OCI-LY3 (cell line): ENCODE measurements around the gene CST5.
"Not testable (repeated sequence)": the region's sequence is repeated elsewhere in the genome, so short reads cannot be mapped to it uniquely, and the experiment has no call there.

ENCODE experiments used
- H2AFZ ChIP-seq: fragments of 200-600, 300-600 bp; shearing (Covaris generic); 2 replicates; pipeline ENCODE4 v1.6.0; 2014; ENCODE audit warnings: antibody characterized with exemption, low read depth, low read length
- H3K27ac ChIP-seq: fragments of 200-600, 300-600 bp; sonication (generic); 2 replicates; pipeline ENCODE4 v1.5.1; 2014; ENCODE audit warnings: mild to moderate bottlenecking, low read length, moderate library complexity, mixed read lengths
- H3K27me3 ChIP-seq: fragments of 200-600, 300-600 bp; sonication (generic); 2 replicates; pipeline ENCODE4 v1.6.1; 2014; ENCODE audit warnings: low read depth, low read length, mixed read lengths
- H3K36me3 ChIP-seq: fragments of 200-600, 300-600 bp; sonication (generic); replicated peaks from 2 replicates; pipeline ENCODE3; 2014; ENCODE audit warnings: low read depth, low read length, mixed read lengths
- H3K4me1 ChIP-seq: fragments of 300-600, 200-600 bp; sonication (generic); 2 replicates; pipeline ENCODE4 v1.6.1; 2014; ENCODE audit warnings: low read length, mixed read lengths
- H3K4me2 ChIP-seq: fragments of 200-600, 300-600 bp; sonication (generic); 2 replicates; pipeline ENCODE4 v1.6.1; 2014; ENCODE audit warnings: low read length, mixed read lengths
- H3K4me3 ChIP-seq: fragments of 300-600, 200-600 bp; sonication (generic); 2 replicates; pipeline ENCODE4 v1.5.1; 2014; ENCODE audit warnings: antibody characterized with exemption, mild to moderate bottlenecking, low read length, moderate library complexity
- H3K79me2 ChIP-seq: fragments of 300-600, 200-600 bp; shearing (Covaris generic); 2 replicates; pipeline ENCODE4 v1.6.1; 2014; ENCODE audit warnings: mild to moderate bottlenecking, low read length, mixed read lengths
- H3K9ac ChIP-seq: fragments of 300-600, 200-600 bp; shearing (Covaris generic); 2 replicates; pipeline ENCODE4 v1.6.0; 2014; ENCODE audit warnings: mild to moderate bottlenecking, low read length, moderate library complexity
- H3K9me3 ChIP-seq: fragments of 200-600, 300-600 bp; shearing (Covaris generic); 2 replicates; pipeline ENCODE4 v1.6.1; 2014; ENCODE audit warnings: low read length, mixed read lengths; ENCODE audit not compliant: insufficient read depth
- H4K20me1 ChIP-seq: fragments of 200-600, 300-600 bp; sonication (generic); 2 replicates; pipeline ENCODE4 v1.6.1; 2016; ENCODE audit warnings: low read length, mixed read lengths; ENCODE audit not compliant: insufficient read depth
- CTCF ChIP-seq: fragments of 200-600, 300-600 bp; sonication (generic); IDR thresholded peaks from 2 replicates; pipeline ENCODE4 v1.5.1; 2014; ENCODE audit warnings: antibody characterized with exemption, low read length, low read depth
- EZH2phosphoT487 ChIP-seq: fragments of 200-600 bp; shearing (Covaris generic); IDR thresholded peaks from 2 replicates; pipeline ENCODE4 v1.6.1; 2018; ENCODE audit warnings: antibody characterized with exemption, mixed run types, low read depth

The CST5 gene

GRCh38 chr20:23867152-23867776 lies 12.3 kb downstream of the CST5 start:
- H3K9ac ChIP-seq: no peak overlapping the region

GRCh38 chr20:23860771-23861170 lies 18.8 kb downstream of the CST5 start:
- H4K20me1 ChIP-seq, H3K36me3 ChIP-seq, H3K79me2 ChIP-seq, H3K9ac ChIP-seq, H3K4me2 ChIP-seq, H3K27me3 ChIP-seq, H3K4me3 ChIP-seq, H3K27ac ChIP-seq, H3K4me1 ChIP-seq, H2AFZ ChIP-seq, H3K9me3 ChIP-seq: not testable (repeated sequence)

More at GRCh38 chr20:23867152-23867776, 12.3 kb downstream of the CST5 start:
- Histone ChIP-seq H3K4me3 (no peak overlapping the region), H3K4me1 (no peaks in the 10 kb centered on the region), H3K36me3 (no peaks in the 10 kb centered on the region), H2AFZ (no peak overlapping the region), H3K27me3 (peaks cover 10% of the 10 kb centered on the region; the same call in 1 of the 2 replicates), H4K20me1 (no peaks in the 10 kb centered on the region), H3K9me3 (no peaks in the 10 kb centered on the region), H3K4me2 (no peak overlapping the region), H3K79me2 (no peaks in the 10 kb centered on the region), H3K27ac (no peak overlapping the region)
- no peak for TF ChIP-seq EZH2phosphoT487
- TF ChIP-seq CTCF: no peak

GRCh38 chr20:23857962-23858595 lies 21.5 kb downstream of the CST5 start:
- H3K79me2 ChIP-seq: no peaks in the 10 kb centered on the region
- no peak for TF ChIP-seq CTCF
- TF ChIP-seq EZH2phosphoT487: no peak
- H2AFZ ChIP-seq: no peak overlapping the region
- no peaks in the 10 kb centered on the region for H3K4me1 ChIP-seq
- H3K4me2 ChIP-seq: no peak overlapping the region
- no peak overlapping the region for H3K9ac ChIP-seq
- H3K27me3 ChIP-seq: peaks cover 5% of the 10 kb centered on the region; the same call in 1 of the 2 replicates
- H3K4me3 ChIP-seq: no peak overlapping the region
- H3K36me3 ChIP-seq: no peaks in the 10 kb centered on the region
- H3K27ac ChIP-seq: no peak overlapping the region
- H3K9me3 ChIP-seq: no peaks in the 10 kb centered on the region
- H4K20me1 ChIP-seq: no peaks in the 10 kb centered on the region

GRCh38 chr20:23856736-23857135 lies 22.8 kb downstream of the CST5 start:
- Histone ChIP-seq H3K79me2 (no peaks in the 10 kb centered on the region), H3K9ac (no peak overlapping the region), H3K27ac (no peak overlapping the region), H3K4me3 (no peak overlapping the region), H3K9me3 (no peaks in the 10 kb centered on the region), H3K36me3 (no peaks in the 10 kb centered on the region), H3K27me3 (peaks cover 5% of the 10 kb centered on the region; the same call in 1 of the 2 replicates), H4K20me1 (no peaks in the 10 kb centered on the region), H3K4me1 (no peaks in the 10 kb centered on the region), H3K4me2 (no peak overlapping the region), H2AFZ (no peak overlapping the region)
- TF ChIP-seq CTCF: no peak
- TF ChIP-seq EZH2phosphoT487: no peak
